HepG2 (cell line): ENCODE measurements around the gene THADA. TPM values are rescaled to one million over a fixed set of nuclear protein-coding genes. Genes with fewer than 3 reads are reported as not detected.
A peak's percentile ranks its signal among the peaks of the same experiment; 100 is the strongest.

Experiments used
- ADNP ChIP-seq: sonication (generic); formaldehyde crosslinking; IDR thresholded peaks from 2 replicates; pipeline ENCODE4 v1.4.0; 2020; ENCODE audit warnings: missing genetic modification reagents
- BCLAF1 ChIP-seq: fragments of 450-650 bp; IDR thresholded peaks from 2 replicates; pipeline ENCODE4 v1.6.1; 2017; ENCODE audit warnings: mild to moderate bottlenecking
- CEBPB ChIP-seq: IDR thresholded peaks from 2 replicates; pipeline ENCODE4 v1.6.1; 2011; ENCODE audit warnings: low read depth, low read length, improper control_type of control experiment, borderline replicate concordance
- CREBL2 ChIP-seq: sonication (generic); formaldehyde crosslinking; IDR thresholded peaks from 2 replicates; pipeline ENCODE4 v1.8.1; 2023; ENCODE audit warnings: missing genetic modification reagents, mild to moderate bottlenecking, borderline replicate concordance
- HNRNPL ChIP-seq: fragments of 200-400 bp; formaldehyde crosslinking; IDR thresholded peaks from 2 replicates; pipeline ENCODE4 v1.6.1; 2017; ENCODE audit warnings: mild to moderate bottlenecking, low read depth, low read length
- MIER2 ChIP-seq: IDR thresholded peaks from 2 replicates; pipeline ENCODE4 v1.6.1; 2016; ENCODE audit warnings: missing biosample characterization, missing genetic modification reagents
- MTF1 ChIP-seq: sonication (generic); formaldehyde crosslinking; IDR thresholded peaks from 2 replicates; pipeline ENCODE4 v1.5.0; 2020; ENCODE audit warnings: missing genetic modification reagents
- NFATC3 ChIP-seq: sonication (generic); formaldehyde crosslinking; IDR thresholded peaks from 2 replicates; pipeline ENCODE4 v1.5.1; 2020; ENCODE audit warnings: mild to moderate bottlenecking, missing genetic modification reagents
- PHF8 ChIP-seq: sonication (generic); formaldehyde crosslinking; IDR thresholded peaks from 2 replicates; pipeline ENCODE4 v1.5.0; 2020; ENCODE audit warnings: missing genetic modification reagents
- SNAI1 ChIP-seq: sonication (generic); formaldehyde crosslinking; IDR thresholded peaks from 2 replicates; pipeline ENCODE4 v1.5.0; 2020; ENCODE audit warnings: mild to moderate bottlenecking, missing genetic modification reagents, borderline replicate concordance
- ZBTB33 ChIP-seq: sonication (generic); formaldehyde crosslinking; IDR thresholded peaks from 2 replicates; pipeline ENCODE4 v1.4.0; 2020; ENCODE audit warnings: missing genetic modification reagents
- ZNF253 ChIP-seq: sonication (generic); formaldehyde crosslinking; IDR thresholded peaks from 2 replicates; pipeline ENCODE4 v1.8.0; 2022; ENCODE audit warnings: mild to moderate bottlenecking, missing genetic modification reagents, borderline replicate concordance
- polyA plus RNA-seq, 8 experiments: library from polyadenylated mRNA; depleted of rRNA in 3 of 8; stranded (reverse) in 7 of 8; unstranded in 1 of 8; fragments of >200 nt; fragmentation: Illumina TruSeq in 4 of 8; extraction: Trizol in 4 of 8; gene quantifications; 2 replicates each; pipeline versions ENCODE4 v1.2.1 to v1.2.3, GENCODE V29; 2011 to 2016; ENCODE audit warnings: low read depth in 4 of 8, missing spikeins in 1 of 8, mixed read lengths in 1 of 8; ENCODE audit not compliant: insufficient read depth in 1 of 8
- total RNA-seq, 5 experiments: library from RNA; depleted of rRNA; stranded (reverse); fragments of >200 nt; fragmentation: Illumina TruSeq; extraction: Trizol; gene quantifications; 2 replicates each; pipeline ENCODE4 v1.2.3, GENCODE V29; 2016; ENCODE audit warnings: low read depth in 1 of 5
- TF ChIP-seq, protein P1 (sequence below): sonication (generic); formaldehyde crosslinking; IDR thresholded peaks from 2 replicates; pipeline ENCODE4 v1.4.0; 2020; ENCODE audit warnings: mild to moderate bottlenecking, missing genetic modification reagents, borderline replicate concordance
- TF ChIP-seq, protein P2 (sequence below): sonication (generic); formaldehyde crosslinking; IDR thresholded peaks from 2 replicates; pipeline ENCODE4 v1.4.0; 2020; ENCODE audit warnings: missing genetic modification reagents
- TF ChIP-seq, protein P3 (sequence below): sonication (generic); formaldehyde crosslinking; IDR thresholded peaks from 2 replicates; pipeline ENCODE4 v1.9.0; 2021; ENCODE audit warnings: missing genetic modification reagents, mild to moderate bottlenecking, borderline replicate concordance

Gene THADA
- total and polyA plus RNA-seq, 2 of the 13 experiments (the other 11 are each of a cell fraction or from before 2014, with no cell fraction given): 12.7 to 21.7 TPM

- TF ChIP-seq BCLAF1 (no peak), ADNP (CRISPR knock-in tag) (no peak), HNRNPL (0 out of 2 replicates have a peak, but pooled peaks have one; percentile 34), CREBL2 (CRISPR knock-in tag) (no peak), MIER2 (CRISPR knock-in tag) (no peak), PHF8 (CRISPR knock-in tag) (no peak), NFATC3 (CRISPR knock-in tag) (no peak), SNAI1 (CRISPR knock-in tag) (0 out of 2 replicates have a peak, but pooled peaks have one; percentile 55), CEBPB (peak; percentile 68; the same call in 1 of the 2 replicates), ZNF253 (CRISPR knock-in tag) (0 out of 2 replicates have a peak, but pooled peaks have one; percentile 63), ZBTB33 (CRISPR knock-in tag) (0 out of 2 replicates have a peak, but pooled peaks have one; percentile 7), MTF1 (0 out of 2 replicates have a peak, but pooled peaks have one; percentile 29)
- TF ChIP-seq, protein P1, sequence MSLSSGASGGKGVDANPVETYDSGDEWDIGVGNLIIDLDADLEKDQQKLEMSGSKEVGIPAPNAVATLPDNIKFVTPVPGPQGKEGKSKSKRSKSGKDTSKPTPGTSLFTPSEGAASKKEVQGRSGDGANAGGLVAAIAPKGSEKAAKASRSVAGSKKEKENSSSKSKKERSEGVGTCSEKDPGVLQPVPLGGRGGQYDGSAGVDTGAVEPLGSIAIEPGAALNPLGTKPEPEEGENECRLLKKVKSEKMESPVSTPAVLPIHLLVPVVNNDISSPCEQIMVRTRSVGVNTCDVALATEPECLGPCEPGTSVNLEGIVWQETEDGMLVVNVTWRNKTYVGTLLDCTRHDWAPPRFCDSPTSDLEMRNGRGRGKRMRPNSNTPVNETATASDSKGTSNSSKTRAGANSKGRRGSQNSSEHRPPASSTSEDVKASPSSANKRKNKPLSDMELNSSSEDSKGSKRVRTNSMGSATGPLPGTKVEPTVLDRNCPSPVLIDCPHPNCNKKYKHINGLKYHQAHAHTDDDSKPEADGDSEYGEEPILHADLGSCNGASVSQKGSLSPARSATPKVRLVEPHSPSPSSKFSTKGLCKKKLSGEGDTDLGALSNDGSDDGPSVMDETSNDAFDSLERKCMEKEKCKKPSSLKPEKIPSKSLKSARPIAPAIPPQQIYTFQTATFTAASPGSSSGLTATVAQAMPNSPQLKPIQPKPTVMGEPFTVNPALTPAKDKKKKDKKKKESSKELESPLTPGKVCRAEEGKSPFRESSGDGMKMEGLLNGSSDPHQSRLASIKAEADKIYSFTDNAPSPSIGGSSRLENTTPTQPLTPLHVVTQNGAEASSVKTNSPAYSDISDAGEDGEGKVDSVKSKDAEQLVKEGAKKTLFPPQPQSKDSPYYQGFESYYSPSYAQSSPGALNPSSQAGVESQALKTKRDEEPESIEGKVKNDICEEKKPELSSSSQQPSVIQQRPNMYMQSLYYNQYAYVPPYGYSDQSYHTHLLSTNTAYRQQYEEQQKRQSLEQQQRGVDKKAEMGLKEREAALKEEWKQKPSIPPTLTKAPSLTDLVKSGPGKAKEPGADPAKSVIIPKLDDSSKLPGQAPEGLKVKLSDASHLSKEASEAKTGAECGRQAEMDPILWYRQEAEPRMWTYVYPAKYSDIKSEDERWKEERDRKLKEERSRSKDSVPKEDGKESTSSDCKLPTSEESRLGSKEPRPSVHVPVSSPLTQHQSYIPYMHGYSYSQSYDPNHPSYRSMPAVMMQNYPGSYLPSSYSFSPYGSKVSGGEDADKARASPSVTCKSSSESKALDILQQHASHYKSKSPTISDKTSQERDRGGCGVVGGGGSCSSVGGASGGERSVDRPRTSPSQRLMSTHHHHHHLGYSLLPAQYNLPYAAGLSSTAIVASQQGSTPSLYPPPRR (CRISPR knock-in tag): 0 out of 2 replicates have a peak, but pooled peaks have one; percentile 21
- TF ChIP-seq, protein P2, sequence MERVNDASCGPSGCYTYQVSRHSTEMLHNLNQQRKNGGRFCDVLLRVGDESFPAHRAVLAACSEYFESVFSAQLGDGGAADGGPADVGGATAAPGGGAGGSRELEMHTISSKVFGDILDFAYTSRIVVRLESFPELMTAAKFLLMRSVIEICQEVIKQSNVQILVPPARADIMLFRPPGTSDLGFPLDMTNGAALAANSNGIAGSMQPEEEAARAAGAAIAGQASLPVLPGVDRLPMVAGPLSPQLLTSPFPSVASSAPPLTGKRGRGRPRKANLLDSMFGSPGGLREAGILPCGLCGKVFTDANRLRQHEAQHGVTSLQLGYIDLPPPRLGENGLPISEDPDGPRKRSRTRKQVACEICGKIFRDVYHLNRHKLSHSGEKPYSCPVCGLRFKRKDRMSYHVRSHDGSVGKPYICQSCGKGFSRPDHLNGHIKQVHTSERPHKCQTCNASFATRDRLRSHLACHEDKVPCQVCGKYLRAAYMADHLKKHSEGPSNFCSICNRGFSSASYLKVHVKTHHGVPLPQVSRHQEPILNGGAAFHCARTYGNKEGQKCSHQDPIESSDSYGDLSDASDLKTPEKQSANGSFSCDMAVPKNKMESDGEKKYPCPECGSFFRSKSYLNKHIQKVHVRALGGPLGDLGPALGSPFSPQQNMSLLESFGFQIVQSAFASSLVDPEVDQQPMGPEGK: peak; percentile 62
- TF ChIP-seq, protein P3, sequence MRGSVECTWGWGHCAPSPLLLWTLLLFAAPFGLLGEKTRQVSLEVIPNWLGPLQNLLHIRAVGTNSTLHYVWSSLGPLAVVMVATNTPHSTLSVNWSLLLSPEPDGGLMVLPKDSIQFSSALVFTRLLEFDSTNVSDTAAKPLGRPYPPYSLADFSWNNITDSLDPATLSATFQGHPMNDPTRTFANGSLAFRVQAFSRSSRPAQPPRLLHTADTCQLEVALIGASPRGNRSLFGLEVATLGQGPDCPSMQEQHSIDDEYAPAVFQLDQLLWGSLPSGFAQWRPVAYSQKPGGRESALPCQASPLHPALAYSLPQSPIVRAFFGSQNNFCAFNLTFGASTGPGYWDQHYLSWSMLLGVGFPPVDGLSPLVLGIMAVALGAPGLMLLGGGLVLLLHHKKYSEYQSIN (CRISPR knock-in tag): no peak
These were observed 374.6 kb downstream of the THADA start (continued) for GRCh38 chr2:43221124-43221762.
